Jurkat, Clone E6-1 (cell line): Measurements from ENCODE around the gene NPY5R.

Experiments used
- DNase-seq: peaks from one replicate; pipeline ENCODE4 v3.0.0-alpha.2; 2011; ENCODE audit warnings: low read depth, low spot score
- H3K4me3 ChIP-seq: 2 replicates; pipeline ENCODE4 v1.5.1; 2011; ENCODE audit warnings: mild to moderate bottlenecking, low read length, control low read depth, moderate library complexity

Gene NPY5R

DNA sequence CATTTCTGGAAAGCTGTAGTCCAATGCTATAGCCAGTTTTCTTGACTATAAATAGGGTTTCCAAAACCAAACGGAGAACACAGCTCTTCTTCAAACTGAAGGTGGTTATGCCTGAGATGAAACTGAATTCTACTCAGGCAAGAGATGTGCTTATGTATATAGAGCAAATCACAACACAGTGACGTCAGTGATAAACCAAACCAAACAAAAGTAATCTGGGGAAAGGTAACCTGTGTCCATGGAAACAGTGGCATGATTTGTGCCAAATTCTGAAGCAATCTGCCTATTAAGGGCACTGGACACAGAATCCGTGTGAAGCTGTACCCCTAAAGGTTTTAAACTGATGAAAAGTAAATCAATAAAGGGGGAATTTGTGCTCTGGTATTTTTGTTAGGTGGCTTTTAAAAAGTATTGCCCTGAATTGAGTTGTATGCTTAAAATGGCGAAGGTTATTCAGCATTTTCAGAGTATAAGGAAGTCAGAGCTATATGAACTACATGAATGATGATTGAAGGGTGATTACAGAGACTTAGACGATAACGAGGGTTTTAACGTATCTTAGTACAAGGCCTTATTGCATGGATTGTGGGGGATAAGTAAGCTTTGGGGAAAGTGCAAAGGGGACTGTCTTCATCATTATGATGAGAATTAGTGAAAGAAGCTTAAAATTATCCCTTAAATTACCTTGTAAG lies 38.6 kb downstream of the NPY5R start:
- no peak overlapping the region for H3K4me3 ChIP-seq
- no peak for DNase-seq

DNA sequence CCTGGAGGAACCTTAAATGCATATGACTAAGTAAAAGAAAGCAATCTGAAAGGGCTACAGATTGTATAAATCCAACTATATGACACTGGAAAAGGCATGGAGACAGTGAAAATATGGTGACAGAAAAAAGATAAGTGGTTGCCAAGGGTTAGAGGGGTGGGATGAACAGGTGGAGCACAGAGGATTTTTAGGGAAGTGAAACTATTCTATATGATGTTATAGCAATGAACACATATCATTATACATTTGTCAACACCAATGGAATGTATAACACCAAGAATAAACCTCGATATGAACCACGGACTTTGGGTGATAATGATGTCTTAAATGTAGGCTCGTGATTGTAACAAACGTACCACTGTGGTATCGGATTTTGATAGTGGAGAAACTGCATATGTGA lies 40.7 kb downstream of the NPY5R start:
- DNase-seq = no peak
- no peak overlapping the region for H3K4me3 ChIP-seq

DNA sequence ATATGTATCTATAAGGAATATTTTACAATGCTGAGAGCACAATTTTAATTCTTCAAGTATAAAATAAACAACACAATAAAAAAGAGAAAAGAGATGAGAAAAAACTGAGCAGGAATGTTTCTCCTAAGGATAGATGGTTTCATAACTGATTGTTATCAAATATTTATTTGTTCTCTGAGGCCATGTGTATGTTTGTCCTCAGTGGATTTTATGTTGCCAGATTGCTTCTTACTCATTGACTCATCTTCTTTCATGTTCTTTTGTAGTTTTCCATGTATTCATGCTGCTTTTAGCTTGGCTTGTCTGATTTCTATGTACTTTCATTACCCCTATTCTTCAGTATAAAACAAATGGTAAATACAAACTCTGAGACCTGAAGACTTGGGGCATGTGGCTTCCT lies 41.2 kb downstream of the NPY5R start:
- no peak for DNase-seq
- no peak overlapping the region for H3K4me3 ChIP-seq

DNA sequence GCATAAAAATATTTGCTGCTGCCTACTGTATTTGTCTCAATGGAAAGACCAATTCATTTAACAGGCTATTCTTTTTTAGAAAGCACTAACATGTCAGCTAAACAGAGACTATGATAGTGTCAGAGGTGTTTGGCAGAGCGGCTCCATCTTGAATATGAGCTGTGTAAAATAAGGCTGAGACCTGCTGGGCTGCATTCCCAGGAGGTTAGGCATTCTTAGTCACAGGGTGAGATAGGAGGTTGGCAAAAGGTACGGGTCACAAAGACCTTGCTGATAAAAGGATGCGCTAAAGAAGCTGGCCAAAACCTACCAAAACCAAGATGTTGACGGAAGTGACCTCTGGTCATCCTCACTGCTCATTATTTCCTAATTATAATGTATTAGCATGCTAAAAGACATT lies 41.8 kb downstream of the NPY5R start:
- DNase-seq = no peak
- no peak overlapping the region for H3K4me3 ChIP-seq

DNA sequence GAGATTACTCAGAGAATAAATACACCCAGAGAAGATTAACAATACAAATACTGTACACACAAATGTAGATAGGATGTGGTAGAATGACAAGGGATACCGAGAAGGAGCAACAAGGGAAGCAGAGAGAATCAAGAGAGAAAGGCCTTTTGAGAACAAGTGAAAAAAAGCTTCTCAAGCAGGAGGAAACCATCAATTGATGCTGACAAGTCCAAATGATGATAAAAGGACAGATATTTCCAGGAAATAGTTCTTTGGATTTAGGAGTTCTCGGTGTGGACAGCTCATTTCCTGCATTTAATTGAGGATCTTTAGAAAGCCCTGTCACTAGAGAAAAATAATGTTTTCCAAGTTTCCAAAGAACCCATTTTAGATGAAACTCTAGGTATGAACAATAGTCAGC lies 48.1 kb downstream of the NPY5R start:
- DNase-seq = no peak
- H3K4me3 ChIP-seq = no peak overlapping the region

DNA sequence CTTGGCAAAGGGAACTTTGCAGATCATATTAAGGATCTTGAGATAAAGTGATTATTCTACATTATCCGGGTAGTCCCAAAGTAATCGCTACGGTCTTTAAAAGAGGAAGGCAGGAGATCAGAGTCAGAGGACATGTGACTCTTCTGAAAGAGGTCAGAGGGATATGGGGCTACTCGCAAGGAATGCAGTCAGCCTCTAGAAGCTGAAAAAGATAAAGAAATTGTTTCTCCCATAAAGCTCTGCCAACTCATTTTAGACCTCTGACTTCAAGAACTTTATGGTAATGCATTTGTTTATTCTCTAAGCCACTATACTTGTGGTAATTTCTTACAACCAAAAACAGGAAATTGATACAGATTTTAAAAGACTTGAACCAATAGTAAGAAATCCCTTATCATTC lies 48.6 kb downstream of the NPY5R start:
- no peak for DNase-seq
- H3K4me3 ChIP-seq = no peak overlapping the region

DNA sequence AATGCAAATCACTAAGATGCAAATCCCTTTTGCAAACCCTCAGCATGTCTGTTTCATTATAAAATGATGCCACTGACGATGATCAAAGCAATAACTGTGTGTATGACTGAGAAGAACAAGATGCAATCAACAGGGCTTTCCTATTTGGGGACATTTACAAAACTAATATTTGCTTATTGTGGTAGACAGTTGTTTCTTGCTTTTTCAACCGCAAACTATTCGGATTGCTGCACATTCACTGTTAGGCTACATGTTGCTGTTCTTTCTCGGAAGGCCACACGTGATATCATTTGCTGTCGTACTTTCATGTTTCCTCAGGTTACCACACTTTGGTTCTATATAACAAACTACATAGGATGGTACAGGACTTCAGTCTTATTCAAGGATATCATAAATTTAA lies 49.8 kb downstream of the NPY5R start:
- DNase-seq = no peak
- H3K4me3 ChIP-seq = no peak overlapping the region

DNA sequence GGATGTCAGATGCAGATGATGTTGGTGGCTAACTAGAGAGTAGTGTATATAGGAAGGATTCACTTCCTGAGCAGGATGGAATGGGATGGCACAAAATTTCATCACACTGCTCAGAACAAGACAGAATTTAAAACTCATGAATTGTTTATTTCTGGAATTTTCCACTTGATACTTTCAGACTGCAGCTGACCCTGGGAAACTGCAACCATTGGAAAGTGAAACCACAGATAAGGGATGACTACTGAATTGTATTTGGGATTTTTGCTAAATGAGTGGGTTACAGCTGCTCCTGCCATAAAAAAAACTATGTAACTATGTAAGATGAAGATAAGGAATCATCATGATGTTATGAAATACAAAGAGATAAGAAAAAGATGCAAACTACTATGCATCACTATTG lies 51.4 kb downstream of the NPY5R start:
- DNase-seq = no peak
- no peak overlapping the region for H3K4me3 ChIP-seq

DNA sequence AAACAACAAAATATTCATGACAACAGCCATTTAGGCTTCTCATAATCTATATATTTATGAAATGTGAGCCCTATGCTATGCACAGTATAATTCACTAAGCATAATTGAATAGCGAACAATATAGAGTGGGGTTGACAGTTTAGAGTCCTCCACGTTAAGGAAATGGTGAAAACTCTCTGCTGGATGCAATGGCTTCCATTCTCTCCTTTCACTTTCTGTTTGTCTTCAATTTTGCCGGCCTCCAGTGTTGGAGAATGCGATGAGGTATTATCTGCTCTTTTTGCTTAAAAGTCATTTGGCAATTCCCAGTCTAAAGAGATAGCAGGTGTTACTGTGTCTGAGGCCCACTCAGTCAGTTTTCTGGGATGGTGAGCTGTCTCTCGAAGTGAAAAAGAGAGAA lies 52.1 kb downstream of the NPY5R start:
- no peak overlapping the region for H3K4me3 ChIP-seq
- no peak for DNase-seq

DNA sequence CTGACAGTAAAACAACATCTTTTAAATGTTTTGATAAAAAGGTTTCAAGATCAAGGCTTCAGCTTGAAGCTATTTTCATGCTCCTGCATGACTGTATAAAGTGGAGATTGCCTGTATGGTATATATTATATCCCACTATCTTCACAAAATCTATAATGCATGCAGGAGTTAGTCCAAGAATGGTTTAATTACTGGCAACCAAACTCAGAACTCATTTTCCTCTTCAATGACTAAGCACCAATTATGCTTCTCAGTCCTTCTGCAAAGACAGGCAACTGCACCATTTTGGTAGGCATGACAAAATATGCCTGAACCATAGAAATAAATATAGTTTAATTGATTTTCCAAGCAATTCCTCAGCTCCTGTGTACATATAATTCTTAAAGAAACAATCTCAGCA lies 54.5 kb downstream of the NPY5R start:
- H3K4me3 ChIP-seq = no peak overlapping the region
- no peak for DNase-seq

DNA sequence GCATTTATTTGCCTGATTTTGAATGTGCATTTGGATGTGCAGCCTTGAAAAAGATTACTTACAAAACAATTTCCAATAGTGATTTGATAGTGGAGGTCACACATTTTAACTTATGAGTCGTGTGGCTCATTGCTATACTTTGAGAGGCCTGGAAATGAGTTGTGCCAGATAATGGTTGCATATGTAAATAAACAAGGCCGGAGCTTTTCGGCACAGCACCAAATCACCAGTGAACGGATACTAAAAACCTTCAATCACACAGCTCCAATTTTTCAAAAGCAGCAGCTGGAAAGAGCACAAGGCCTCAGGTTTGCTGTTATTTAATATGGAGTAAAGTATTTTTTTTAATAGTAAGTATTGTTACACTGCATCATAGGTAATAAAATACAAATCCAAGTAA lies 57.2 kb downstream of the NPY5R start:
- DNase-seq = no peak
- no peak overlapping the region for H3K4me3 ChIP-seq
